Lung microvascular endothelial cell (primary cell): ENCODE data around the gene GCNT2. TPM values are rescaled to one million over a fixed set of nuclear protein-coding genes. Genes with fewer than 3 reads are reported as not detected.
"Not testable (repeated sequence)": the region's sequence is repeated elsewhere in the genome, so short reads cannot be mapped to it uniquely, and the experiment has no call there.

Experiments used
- DNase-seq, 2 donors: peaks; one replicate each; pipeline versions ENCODE4 v3.0.0 to v3.0.0-alpha.2; 2010; ENCODE audit warnings: low read depth in 2 of 2
- total RNA-seq: library from RNA; depleted of rRNA; stranded (reverse); fragments of >200 nt; gene quantifications from 2 replicates; pipeline ENCODE4 v1.2.1, GENCODE V29; 2014

Gene GCNT2
- total RNA-seq, 1 donor from 2014 or later, result 58.9 TPM

- no peak for DNase-seq
Measured at GRCh38 chr6:10609038-10609437, 87.9 kb downstream of the GCNT2 start.

- no peak for DNase-seq
Measured at GRCh38 chr6:10610289-10610688, 89.1 kb downstream of the GCNT2 start.

GRCh38 chr6:10612161-10612560, 91.0 kb downstream of the GCNT2 start:
- DNase-seq, result no peak

- DNase-seq, result peak in 1 of 2 donors; percentile 21
Measured at GRCh38 chr6:10613077-10613476, 91.9 kb downstream of the GCNT2 start.

GRCh38 chr6:10613723-10614122, 92.6 kb downstream of the GCNT2 start:
- DNase-seq, result no peak

GRCh38 chr6:10615675-10616074, 94.5 kb downstream of the GCNT2 start:
- no peak for DNase-seq

- not testable (repeated sequence) for DNase-seq
Measured at GRCh38 chr6:10616266-10616665, 95.1 kb downstream of the GCNT2 start.

- no peak for DNase-seq
Measured at GRCh38 chr6:10617008-10617696, 96.0 kb downstream of the GCNT2 start.

- DNase-seq, result no peak
Measured at GRCh38 chr6:10618409-10618808, 97.3 kb downstream of the GCNT2 start.

GRCh38 chr6:10621213-10621612, 100.1 kb downstream of the GCNT2 start:
- peak in 1 of 2 donors; percentile 11 for DNase-seq

GRCh38 chr6:10621847-10622246, 100.7 kb downstream of the GCNT2 start:
- no peak for DNase-seq

GRCh38 chr6:10624836-10625235, 103.7 kb downstream of the GCNT2 start:
- no peak for DNase-seq

- DNase-seq, result no peak
Measured at GRCh38 chr6:10626154-10626741, 105.1 kb downstream of the GCNT2 start.

GRCh38 chr6:10627800-10628199, 106.6 kb downstream of the GCNT2 start:
- DNase-seq, result no peak

GRCh38 chr6:10630178-10630577, 109.0 kb downstream of the GCNT2 start:
- no peak for DNase-seq

GRCh38 chr6:10633216-10633615, 112.1 kb downstream of the GCNT2 start:
- peak; percentile 29 to 92 for DNase-seq

- DNase-seq, result no peak
Measured at GRCh38 chr6:10640412-10640811, 119.3 kb downstream of the GCNT2 start.

GRCh38 chr6:10641528-10641927, 120.4 kb downstream of the GCNT2 start:
- DNase-seq, result no peak

GRCh38 chr6:10643201-10643651, 122.1 kb downstream of the GCNT2 start:
- no peak for DNase-seq

- no peak for DNase-seq
Measured at GRCh38 chr6:10644225-10644624, 123.1 kb downstream of the GCNT2 start.

- DNase-seq, result no peak
Measured at GRCh38 chr6:10655508-10656055, 134.4 kb downstream of the GCNT2 start.

- no peak for DNase-seq
Measured at GRCh38 chr6:10658910-10659698, 138.0 kb downstream of the GCNT2 start.
